ENCODE measurements around the gene SKOR1.

The SKOR1 gene

GRCh38 chr15:67832897-67833709 is 7.8 kb downstream of the SKOR1 start:
- DNase-seq (ENCODE audit: low read depth) = no peak
- H3K4me3 ChIP-seq (ENCODE audit: low read depth, low read length) = no peak overlapping the region
- no peak for TF ChIP-seq CTCF (IDR thresholded peaks at IDR 0.05; ENCODE audit: control insufficient read depth, extremely low read depth, insufficient read depth)

GRCh38 chr15:67833710-67834511 is 8.6 kb downstream of the SKOR1 start:
- H3K4me3 ChIP-seq (ENCODE audit: low read depth, low read length) = no peak overlapping the region
- DNase-seq (ENCODE audit: low read depth) = no peak

GRCh38 chr15:67834581-67835296 is 9.4 kb downstream of the SKOR1 start:
- no peak for DNase-seq (ENCODE audit: low read depth)
- no peak for TF ChIP-seq CTCF (IDR thresholded peaks at IDR 0.05; ENCODE audit: control insufficient read depth, extremely low read depth, insufficient read depth)
- H3K4me3 ChIP-seq (ENCODE audit: low read depth, low read length) = no peak overlapping the region

More at GRCh38 chr15:67833710-67834511, 8.6 kb downstream of the SKOR1 start:
- peak; percentile 41 for TF ChIP-seq CTCF (IDR thresholded peaks at IDR 0.05; ENCODE audit: control insufficient read depth, extremely low read depth, insufficient read depth)

GRCh38 chr15:67835297-67836133 is 10.2 kb downstream of the SKOR1 start:
- DNase-seq (ENCODE audit: low read depth) = no peak
- H3K4me3 ChIP-seq (ENCODE audit: low read depth, low read length) = no peak overlapping the region
- TF ChIP-seq CTCF (IDR thresholded peaks at IDR 0.05; ENCODE audit: control insufficient read depth, extremely low read depth, insufficient read depth) = no peak

GRCh38 chr15:67836134-67836455 is 10.8 kb downstream of the SKOR1 start:
- no peak for TF ChIP-seq CTCF (IDR thresholded peaks at IDR 0.05; ENCODE audit: control insufficient read depth, extremely low read depth, insufficient read depth)
- H3K4me3 ChIP-seq (ENCODE audit: low read depth, low read length) = no peak overlapping the region
- no peak for DNase-seq (ENCODE audit: low read depth)

GRCh38 chr15:67836477-67836876 is 11.2 kb downstream of the SKOR1 start:
- no peak overlapping the region for H3K4me3 ChIP-seq (ENCODE audit: low read depth, low read length)
- DNase-seq (ENCODE audit: low read depth) = no peak

More at GRCh38 chr15:67836477-67836876, 11.2 kb downstream of the SKOR1 start:
- peak; percentile 71 for TF ChIP-seq CTCF (IDR thresholded peaks at IDR 0.05; ENCODE audit: control insufficient read depth, extremely low read depth, insufficient read depth)
